GM13976 (cell line): ENCODE data around the gene KIFC3.

Experiments
- DNase-seq: peaks from one replicate; pipeline ENCODE4 v3.0.0; 2012; ENCODE audit warnings: low spot score
- in situ Hi-C: fragments of 300-500 bp; cut with MboI; formaldehyde crosslinking; loops from one replicate; pipeline ENCODE4 v1.12.0; 2022; ENCODE audit warnings: low sequenced_read_pairs, mixed read lengths, inconsistent platforms; ENCODE audit not compliant: unreplicated experiment
- TF ChIP-seq, protein P1 (sequence below): IDR thresholded peaks from 2 replicates; pipeline ENCODE4 v1.5.1; 2012; ENCODE audit warnings: borderline replicate concordance, mild to moderate bottlenecking; ENCODE audit not compliant: insufficient read depth; ENCODE audit errors: extremely low read depth, missing control alignments, control extremely low read depth

The KIFC3 gene

DNA sequence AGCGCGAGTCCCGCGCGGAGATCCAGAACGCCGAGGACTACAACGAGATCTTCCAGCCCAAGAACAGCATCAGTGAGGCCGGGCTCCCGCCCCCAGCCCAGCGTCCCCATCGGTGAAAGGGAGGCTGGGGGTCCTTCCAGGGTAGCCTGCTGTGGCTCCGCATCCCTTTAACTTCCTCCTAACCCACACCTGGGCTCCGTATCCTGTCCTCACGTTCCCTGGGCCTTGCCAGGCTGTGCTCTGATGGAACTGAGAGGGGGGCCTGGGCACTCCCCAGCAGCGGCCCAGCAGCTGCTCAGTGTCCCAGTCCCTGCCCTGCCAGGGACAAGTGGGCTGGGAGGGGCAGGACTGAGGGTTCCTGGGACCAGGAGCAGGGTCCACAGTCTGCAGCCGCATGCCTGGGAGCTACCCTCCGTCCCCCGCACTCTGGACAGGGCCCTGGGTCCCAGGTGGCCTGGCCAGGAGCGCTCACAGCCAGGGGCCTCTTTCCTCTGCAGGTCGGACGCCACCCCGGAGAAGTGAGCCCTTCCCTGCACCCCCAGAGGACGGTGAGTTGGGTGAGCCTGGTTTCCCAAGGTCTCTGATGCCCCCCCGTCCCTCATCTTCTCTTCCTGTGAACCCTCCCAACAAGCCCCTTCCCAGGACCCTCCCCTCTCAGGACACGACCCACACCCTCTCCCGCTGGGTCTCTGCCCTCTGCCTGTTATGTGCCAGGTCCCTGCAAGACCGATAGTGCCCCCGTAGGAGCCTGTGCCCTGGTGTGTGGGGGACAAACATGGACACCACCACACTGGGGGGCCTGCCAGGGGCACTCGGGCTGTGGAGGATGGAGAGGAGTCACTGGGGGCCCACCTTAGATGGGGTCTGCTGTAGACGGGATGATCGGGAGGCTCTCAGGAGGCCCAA lies 48.6 kb downstream of the KIFC3 start:
- no peak for DNase-seq
- TF ChIP-seq, protein P1, sequence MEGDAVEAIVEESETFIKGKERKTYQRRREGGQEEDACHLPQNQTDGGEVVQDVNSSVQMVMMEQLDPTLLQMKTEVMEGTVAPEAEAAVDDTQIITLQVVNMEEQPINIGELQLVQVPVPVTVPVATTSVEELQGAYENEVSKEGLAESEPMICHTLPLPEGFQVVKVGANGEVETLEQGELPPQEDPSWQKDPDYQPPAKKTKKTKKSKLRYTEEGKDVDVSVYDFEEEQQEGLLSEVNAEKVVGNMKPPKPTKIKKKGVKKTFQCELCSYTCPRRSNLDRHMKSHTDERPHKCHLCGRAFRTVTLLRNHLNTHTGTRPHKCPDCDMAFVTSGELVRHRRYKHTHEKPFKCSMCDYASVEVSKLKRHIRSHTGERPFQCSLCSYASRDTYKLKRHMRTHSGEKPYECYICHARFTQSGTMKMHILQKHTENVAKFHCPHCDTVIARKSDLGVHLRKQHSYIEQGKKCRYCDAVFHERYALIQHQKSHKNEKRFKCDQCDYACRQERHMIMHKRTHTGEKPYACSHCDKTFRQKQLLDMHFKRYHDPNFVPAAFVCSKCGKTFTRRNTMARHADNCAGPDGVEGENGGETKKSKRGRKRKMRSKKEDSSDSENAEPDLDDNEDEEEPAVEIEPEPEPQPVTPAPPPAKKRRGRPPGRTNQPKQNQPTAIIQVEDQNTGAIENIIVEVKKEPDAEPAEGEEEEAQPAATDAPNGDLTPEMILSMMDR, result no peak
- in situ Hi-C loops, result no loop called here

DNA sequence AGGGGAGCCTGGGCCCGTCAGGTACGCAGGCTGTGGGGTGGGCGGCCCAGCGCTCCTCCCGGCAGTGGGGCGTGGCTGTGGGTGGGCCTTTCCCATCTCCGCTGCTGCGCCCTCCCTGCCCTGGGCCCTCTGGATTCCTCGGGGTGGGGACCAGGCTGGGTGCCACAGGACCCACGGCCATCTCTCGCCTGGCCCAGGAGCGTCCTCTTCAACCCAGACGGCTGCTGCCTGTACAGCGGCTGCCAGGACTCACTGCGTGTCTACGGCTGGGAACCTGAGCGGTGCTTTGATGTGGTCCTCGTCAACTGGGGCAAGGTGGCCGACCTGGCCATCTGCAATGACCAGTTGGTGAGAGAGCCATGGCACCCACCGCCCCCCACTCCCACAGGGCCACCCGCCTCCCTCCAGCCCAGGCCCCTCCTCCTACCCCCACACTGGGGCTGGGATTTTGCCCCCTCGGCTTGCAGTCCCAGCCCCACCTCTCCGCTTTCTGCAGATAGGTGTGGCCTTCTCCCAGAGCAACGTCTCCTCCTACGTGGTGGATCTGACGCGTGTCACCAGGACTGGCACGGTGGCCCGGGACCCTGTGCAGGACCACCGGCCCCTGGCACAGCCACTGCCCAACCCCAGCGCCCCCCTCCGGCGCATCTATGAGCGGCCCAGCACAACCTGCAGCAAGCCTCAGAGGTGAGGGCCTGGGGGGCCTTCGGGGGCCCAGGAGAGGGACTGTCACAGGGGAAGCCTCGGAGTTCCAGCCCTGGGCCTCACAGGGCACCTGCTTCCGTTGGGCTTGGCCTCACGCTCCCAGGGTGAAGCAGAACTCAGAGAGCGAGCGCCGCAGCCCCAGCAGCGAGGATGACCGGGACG lies 49.5 kb downstream of the KIFC3 start:
- DNase-seq, result no peak
- TF ChIP-seq, protein P1, result no peak
- in situ Hi-C loops, result no loop called here

DNA sequence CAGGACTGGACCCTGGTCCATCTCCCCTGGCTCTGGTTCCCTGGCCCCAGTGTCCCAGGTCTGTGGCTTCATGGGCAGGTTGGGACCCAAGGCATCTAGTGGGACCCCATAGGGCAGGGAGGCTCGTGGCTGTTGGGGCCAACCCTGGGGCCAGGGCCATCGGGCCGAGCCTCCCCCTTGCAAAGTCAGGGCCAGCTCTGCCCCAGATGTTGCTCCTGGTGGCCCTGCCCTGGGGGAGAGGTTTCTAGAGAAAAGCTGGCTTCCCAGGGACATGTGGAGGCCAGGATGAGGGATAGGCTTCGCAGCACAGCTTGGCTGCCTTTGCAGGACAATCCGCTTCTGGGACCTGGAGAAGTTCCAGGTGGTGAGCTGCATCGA lies 50.1 kb downstream of the KIFC3 start:
- in situ Hi-C loops, result no loop called here
- TF ChIP-seq, protein P1, result no peak
- no peak for DNase-seq

DNA sequence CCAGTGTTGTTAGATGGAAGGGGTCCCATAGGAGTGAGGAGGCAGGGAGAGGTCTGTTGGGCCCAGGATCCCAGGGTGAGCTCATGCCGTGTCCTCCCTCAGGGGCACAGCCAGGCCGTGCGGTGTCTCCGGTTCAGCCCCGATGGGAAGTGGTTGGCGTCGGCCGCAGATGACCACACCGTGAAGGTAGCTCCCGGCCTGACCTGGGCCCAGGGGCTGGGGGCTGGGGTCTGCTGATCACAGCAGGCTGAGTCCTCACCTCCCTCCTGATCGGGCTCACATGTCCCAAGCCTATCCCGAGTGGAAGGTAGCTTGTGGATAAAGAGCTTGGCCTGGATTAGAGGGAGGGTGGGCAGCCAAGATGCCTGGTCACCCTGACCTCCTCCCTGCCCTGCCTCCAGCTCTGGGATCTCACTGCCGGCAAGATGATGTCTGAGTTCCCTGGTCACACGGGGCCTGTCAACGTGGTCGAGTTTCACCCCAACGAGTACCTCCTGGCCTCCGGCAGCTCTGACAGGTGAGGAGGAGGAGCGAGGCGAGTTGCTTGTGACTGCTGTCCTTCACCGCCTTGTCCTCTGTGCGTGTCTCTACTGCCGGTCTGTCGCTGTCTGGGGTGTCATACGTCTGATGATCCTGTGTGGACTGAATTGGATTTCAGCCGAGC lies 50.6 kb downstream of the KIFC3 start:
- DNase-seq, result no peak
- TF ChIP-seq, protein P1, result no peak
- in situ Hi-C loops, result no loop called here

DNA sequence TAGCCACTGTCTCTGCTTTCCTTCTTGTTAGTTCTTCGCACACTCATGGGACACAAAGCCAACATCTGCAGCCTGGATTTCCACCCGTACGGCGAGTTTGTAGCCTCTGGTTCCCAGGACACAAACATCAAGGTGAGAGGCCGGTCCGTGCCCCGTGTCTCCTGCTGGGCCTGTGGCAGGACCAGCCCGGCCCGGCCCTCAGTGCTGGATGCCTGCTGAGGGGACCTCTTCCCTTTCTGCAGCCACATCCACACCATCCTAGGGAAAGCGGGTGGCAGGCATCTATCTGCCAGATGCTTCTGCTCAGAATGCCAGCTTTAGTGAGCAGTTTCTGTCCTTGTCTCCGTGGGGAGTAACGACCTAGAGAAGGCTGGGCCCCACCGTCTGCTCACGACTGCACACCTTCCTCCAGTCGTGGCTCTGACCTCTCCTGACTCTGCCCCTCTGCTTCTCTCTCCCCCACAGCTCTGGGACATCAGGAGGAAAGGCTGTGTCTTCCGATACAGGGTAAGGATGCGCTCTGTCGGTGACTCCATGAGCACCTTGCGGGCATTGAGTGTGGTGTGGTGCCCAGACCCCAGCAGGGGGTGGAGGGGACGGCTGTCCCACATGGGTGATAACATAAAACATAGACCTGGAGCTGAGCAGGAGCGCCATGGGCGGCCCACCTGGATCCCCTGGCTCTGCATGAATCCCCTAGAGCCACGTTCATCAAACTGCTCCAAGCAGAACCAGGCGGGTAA lies 51.3 kb downstream of the KIFC3 start:
- in situ Hi-C loops, result no loop called here
- no peak for DNase-seq
- TF ChIP-seq, protein P1, result no peak
